K562 (cell line): ENCODE measurements around the gene BCR. TPM values are rescaled to one million over a fixed set of nuclear protein-coding genes. Genes with fewer than 3 reads are reported as not detected.

ENCODE experiments used
- ATAC-seq: fragments of 200-7000 bp; cut with Tn5 transposase; 3 replicates; pipeline ENCODE4 v1.9.1; 2020; ENCODE audit warnings: moderate library complexity
- BruUV-seq: library from RNA; stranded (reverse); fragments of 400-500 nt; replicated peaks from 2 replicates; lab custom pipeline; 2021; lab: Mats Ljungman, UMichigan
- CTCF ChIA-PET: fragments of 300-600 bp; formaldehyde crosslinking; extraction: SDS; loops from one replicate; lab custom pipeline; 2021; ENCODE audit warnings: low intra/inter-chr PET ratio; lab: Yijun Ruan, JAX
- POLR2A ChIA-PET: fragments of 300-600, 350-650 bp; sonication (Branson Sonifier 250); formaldehyde crosslinking; extraction: SDS; loops from one replicate; lab custom pipeline; 2021; ENCODE audit warnings: antibody characterized with exemption, inconsistent platforms; lab: Yijun Ruan, JAX
- DNase-seq, 4 experiments: peaks; one replicate each; pipeline versions ENCODE4 v3.0.0 to v3.0.0-alpha.2; 2011 to 2018; ENCODE audit warnings: low spot score in 3 of 4, mixed read lengths in 3 of 4; ENCODE audit errors: extremely low read depth in 1 of 4
- FAIRE-seq: peaks from 2 replicates; lab custom pipeline; 2011; peaks lifted over from hg19 to GRCh38; lab: Jason Lieb, UNC
- H2AFZ ChIP-seq: 2 replicates; pipeline ENCODE4 v1.6.0; 2011; ENCODE audit warnings: low read depth, low read length, control low read depth, inconsistent platforms
- H3K27ac ChIP-seq: fragments of 200-600 bp; 3 replicates; pipeline ENCODE4 v1.8.0; 2011; ENCODE audit warnings: low read depth, mild to moderate bottlenecking, control low read depth, inconsistent platforms, low read length, moderate library complexity, mixed read lengths; ENCODE audit errors: extremely low read depth
- H3K27me3 ChIP-seq, 2 experiments: fragments of 300-600 bp in 1 of 2; 2 replicates in 1 of 2; 3 replicates in 1 of 2; pipeline versions ENCODE4 v1.6.0 to v1.8.0; 2011; ENCODE audit warnings: inconsistent platforms in 2 of 2, low read length in 2 of 2, mild to moderate bottlenecking in 1 of 2, mixed read lengths in 1 of 2, moderate library complexity in 1 of 2; ENCODE audit not compliant: control insufficient read depth in 2 of 2, insufficient read depth in 2 of 2
- H3K36me3 ChIP-seq: fragments of 300-600 bp; 3 replicates; pipeline ENCODE4 v1.8.0; 2011; ENCODE audit warnings: mild to moderate bottlenecking, low read length, inconsistent platforms; ENCODE audit not compliant: control insufficient read depth, insufficient read depth
- H3K4me1 ChIP-seq, 2 experiments: fragments of 200-600 bp in 1 of 2; replicated peaks in 1 of 2; 2 replicates in 1 of 2; 3 replicates in 1 of 2; pipeline versions ENCODE4 v1.5.1 to v1.8.0; 2011; ENCODE audit warnings: inconsistent platforms in 2 of 2, low read length in 2 of 2, mild to moderate bottlenecking in 1 of 2, mixed read lengths in 1 of 2, moderate library complexity in 1 of 2; ENCODE audit not compliant: control insufficient read depth in 2 of 2, insufficient read depth in 2 of 2
- H3K4me2 ChIP-seq: 2 replicates; pipeline ENCODE4 v1.6.1; 2011; ENCODE audit warnings: low read length, control low read depth, inconsistent platforms, mixed read lengths; ENCODE audit not compliant: insufficient read depth
- H3K4me3 ChIP-seq: fragments of 200-600 bp; sonication (generic), shearing (Covaris generic); 2 replicates; pipeline ENCODE4 v1.5.1; 2016; ENCODE audit warnings: control low read depth, inconsistent platforms
- H3K79me2 ChIP-seq: fragments of 200-600 bp; 3 replicates; pipeline ENCODE4 v1.8.0; 2011; ENCODE audit warnings: low read length, inconsistent platforms; ENCODE audit not compliant: control insufficient read depth, insufficient read depth
- H3K9ac ChIP-seq, 2 experiments: 2 replicates each; pipeline versions ENCODE4 v1.6.0 to v1.6.1; 2011; ENCODE audit warnings: low read depth in 2 of 2, low read length in 2 of 2, control low read depth in 1 of 2, inconsistent platforms in 1 of 2, mild to moderate bottlenecking in 1 of 2, mixed read lengths in 1 of 2; ENCODE audit not compliant: insufficient read depth in 1 of 2
- H3K9me1 ChIP-seq: one replicate; pipeline ENCODE4 v1.6.0; 2011; ENCODE audit warnings: inconsistent platforms, mild to moderate bottlenecking, low read length, moderate library complexity; ENCODE audit not compliant: control insufficient read depth, insufficient read depth
- H3K9me3 ChIP-seq: replicated peaks from 2 replicates; pipeline ENCODE4 v1.5.1; 2011; ENCODE audit warnings: low read depth, low read length, inconsistent platforms; ENCODE audit not compliant: control insufficient read depth, insufficient read depth
- H4K20me1 ChIP-seq: replicated peaks from 2 replicates; pipeline ENCODE4 v1.6.1; 2011; ENCODE audit warnings: low read length, inconsistent platforms, mixed read lengths; ENCODE audit not compliant: control insufficient read depth, insufficient read depth
- ARID1B ChIP-seq: fragments of 450-650 bp; IDR thresholded peaks from 2 replicates; pipeline ENCODE4 v1.6.1; 2016; ENCODE audit warnings: antibody characterized with exemption, mild to moderate bottlenecking, inconsistent platforms
- ATF2 ChIP-seq: sonication (generic); formaldehyde crosslinking; IDR thresholded peaks from 2 replicates; pipeline ENCODE4 v1.8.1; 2022; ENCODE audit warnings: missing genetic modification reagents
- CREBBP ChIP-seq: IDR thresholded peaks from one replicate; pipeline ENCODE4 v1.6.1; 2012; ENCODE audit warnings: low read depth, mild to moderate bottlenecking, control low read depth, inconsistent platforms, low read length
- CTBP1 ChIP-seq: fragments of 450-650 bp; IDR thresholded peaks from 2 replicates; pipeline ENCODE4 v1.6.1; 2016; ENCODE audit warnings: borderline replicate concordance
- ETS2 ChIP-seq: IDR thresholded peaks from 2 replicates; pipeline ENCODE4 v1.6.1; 2016; ENCODE audit warnings: borderline replicate concordance, missing genetic modification characterization, mild to moderate bottlenecking, moderate library complexity, missing compliant biosample characterization; ENCODE audit not compliant: poor library complexity, severe bottlenecking
- KLF6 ChIP-seq: fragments of 250-450 bp; sonication (Bioruptor Pico); IDR thresholded peaks from 2 replicates; pipeline ENCODE4 v1.4.0; 2020; ENCODE audit warnings: mild to moderate bottlenecking, moderate library complexity, borderline replicate concordance
- NCOR1 ChIP-seq: fragments of 450-650 bp; IDR thresholded peaks from 2 replicates; pipeline ENCODE4 v1.6.1; 2016; ENCODE audit warnings: mild to moderate bottlenecking, moderate library complexity
- RUNX1 ChIP-seq: sonication (generic); IDR thresholded peaks from 2 replicates; pipeline ENCODE4 v1.6.1; 2016; ENCODE audit warnings: antibody characterized with exemption, low read depth
- THRB ChIP-seq: fragments of 450-650 bp; formaldehyde crosslinking; conservative IDR thresholded peaks from 2 replicates; pipeline ENCODE4 v1.4.0; 2022; ENCODE audit warnings: mild to moderate bottlenecking, missing genetic modification characterization
- TSHZ1 ChIP-seq: fragments of 250-450 bp; sonication (Bioruptor Pico); IDR thresholded peaks from 2 replicates; pipeline ENCODE4 v1.4.0; 2020; ENCODE audit warnings: mild to moderate bottlenecking, moderate library complexity
- ZBTB2 ChIP-seq: fragments of 450-650 bp; IDR thresholded peaks from 2 replicates; pipeline ENCODE4 v1.6.1; 2016; ENCODE audit warnings: antibody characterized with exemption
- ZNF511 ChIP-seq: sonication (generic); formaldehyde crosslinking; IDR thresholded peaks from 2 replicates; pipeline ENCODE4 v1.8.0; 2022; ENCODE audit warnings: mild to moderate bottlenecking, missing genetic modification reagents
- ZNF586 ChIP-seq: fragments of 450-650 bp; formaldehyde crosslinking; conservative IDR thresholded peaks from 2 replicates; pipeline ENCODE4 v1.4.0; 2020; ENCODE audit warnings: mild to moderate bottlenecking, moderate library complexity
- ZNF707 ChIP-seq: fragments of 250-450 bp; sonication (Bioruptor Pico); conservative IDR thresholded peaks from 2 replicates; pipeline ENCODE4 v1.8.0; 2022; ENCODE audit warnings: inconsistent platforms, mild to moderate bottlenecking, moderate library complexity
- WGBS: fragments of 100-300 bp; shearing (Covaris generic); methylation state at CpG from one replicate; pipeline ENCODE4 v1.1.6; 2016; ENCODE audit warnings: low coverage, mixed read lengths; ENCODE audit not compliant: insufficient coverage; ENCODE audit errors: missing lambda C conversion rate; 5-methylcytosine and 5-hydroxymethylcytosine counted together
- in situ Hi-C: fragments of 300-500 bp; cut with MboI; formaldehyde crosslinking; loops from 4 replicates; pipeline ENCODE4 v1.15.0; 2018; ENCODE audit warnings: inconsistent platforms, mixed read lengths
- intact Hi-C: fragments of 100-400 bp; cut with micrococcal nuclease; formaldehyde crosslinking; loops from 2 replicates; pipeline ENCODE4 v1.14.2; 2022
- polyA plus RNA-seq, 8 experiments: library from polyadenylated mRNA; depleted of rRNA in 4 of 8; stranded (reverse) in 5 of 8; unstranded in 3 of 8; fragments of >200 nt; fragmentation: Nextera tagmentation in 2 of 8; fragmentation: Illumina TruSeq in 1 of 8; extraction: Ambion mirVana in 2 of 8; extraction: Trizol in 1 of 8; gene quantifications; 2 replicates each; pipeline versions ENCODE4 v1.2.1 to v1.2.3, GENCODE V29; 2011 to 2014; ENCODE audit warnings: inconsistent platforms in 1 of 8, missing spikeins in 1 of 8
- total RNA-seq, 7 experiments: library from RNA; depleted of rRNA in 6 of 7; stranded (reverse); fragments of >200 nt in 6 of 7; fragmentation: Illumina TruSeq in 2 of 7; extraction: Trizol in 2 of 7; gene quantifications; 2 replicates each; pipeline versions ENCODE4 v1.2.1 to v1.2.3, GENCODE V29; 2011 to 2021; ENCODE audit warnings: low replicate concordance in 1 of 7

The BCR gene
- total and polyA plus RNA-seq, 9 of the 15 experiments (the other 6 are each of a cell fraction or from before 2014, with no cell fraction given) = 0.41 to 150 (median 45.6) TPM

GRCh38 chr22:23305321-23305910, 125.1 kb downstream of the BCR start:
- peaks cover 3% of the 10 kb centered on the region for H3K9me1 ChIP-seq
- H3K27me3 ChIP-seq = no peaks in the 10 kb centered on the region
- H3K36me3 ChIP-seq = peaks cover under 1% of the 10 kb centered on the region; the same call in 1 of the 3 replicates
- DNase-seq (no peak), ATAC-seq (no peak), FAIRE-seq (no peak)
- intact Hi-C loops (no loop called here), in situ Hi-C loops (loop anchor here (10.0 to 25.0 kb wide), 2 partner anchors 79 to 557 kb away; partner anchors contain the start of gene SLC2A11)
- H3K9ac ChIP-seq = no peak overlapping the region
- no peak overlapping the region for H3K27ac ChIP-seq
- no TSS peak for BruUV-seq
- no peaks in the 10 kb centered on the region for H3K9me3 ChIP-seq
- no peak overlapping the region for H3K4me3 ChIP-seq
- no peak overlapping the region for H3K4me2 ChIP-seq
- ChIA-PET POLR2A (no interaction called here), CTCF (no interaction called here)
- no peaks in the 10 kb centered on the region for H3K79me2 ChIP-seq
- no peaks in the 10 kb centered on the region for H4K20me1 ChIP-seq
- peaks cover 0 to 5% of the 10 kb centered on the region in 2 experiments; a peak in 2 of 5 replicates for H3K4me1 ChIP-seq
- 73% methylated on average over 7 of the region's 9 CpGs for WGBS
- no peak overlapping the region for H2AFZ ChIP-seq
- TF ChIP-seq NCOR1 = no peak
- no peak for TF ChIP-seq THRB (CRISPR knock-in tag)
- TF ChIP-seq RUNX1 = no peak
- no peak for TF ChIP-seq KLF6 (CRISPR knock-in tag)
- no peak for TF ChIP-seq ZBTB2
- no peak for TF ChIP-seq ZNF586 (CRISPR knock-in tag)
- TF ChIP-seq CREBBP = no peak
- no peak for TF ChIP-seq TSHZ1 (CRISPR knock-in tag)
- no peak for TF ChIP-seq ARID1B
- no peak for TF ChIP-seq ATF2 (CRISPR knock-in tag)
- no peak for TF ChIP-seq ZNF511
- no peak for TF ChIP-seq CTBP1
- TF ChIP-seq ETS2 = no peak
- no peak for TF ChIP-seq ZNF707 (CRISPR knock-in tag)
